GM19193 (cell line): ENCODE measurements around the gene LMBR1.

ENCODE experiments used
- POLR2A ChIP-seq: IDR thresholded peaks from 4 replicates; pipeline ENCODE4 v1.6.1; 2011; ENCODE audit not compliant: insufficient read depth, insufficient read length; ENCODE audit errors: extremely low read depth

Gene LMBR1

DNA sequence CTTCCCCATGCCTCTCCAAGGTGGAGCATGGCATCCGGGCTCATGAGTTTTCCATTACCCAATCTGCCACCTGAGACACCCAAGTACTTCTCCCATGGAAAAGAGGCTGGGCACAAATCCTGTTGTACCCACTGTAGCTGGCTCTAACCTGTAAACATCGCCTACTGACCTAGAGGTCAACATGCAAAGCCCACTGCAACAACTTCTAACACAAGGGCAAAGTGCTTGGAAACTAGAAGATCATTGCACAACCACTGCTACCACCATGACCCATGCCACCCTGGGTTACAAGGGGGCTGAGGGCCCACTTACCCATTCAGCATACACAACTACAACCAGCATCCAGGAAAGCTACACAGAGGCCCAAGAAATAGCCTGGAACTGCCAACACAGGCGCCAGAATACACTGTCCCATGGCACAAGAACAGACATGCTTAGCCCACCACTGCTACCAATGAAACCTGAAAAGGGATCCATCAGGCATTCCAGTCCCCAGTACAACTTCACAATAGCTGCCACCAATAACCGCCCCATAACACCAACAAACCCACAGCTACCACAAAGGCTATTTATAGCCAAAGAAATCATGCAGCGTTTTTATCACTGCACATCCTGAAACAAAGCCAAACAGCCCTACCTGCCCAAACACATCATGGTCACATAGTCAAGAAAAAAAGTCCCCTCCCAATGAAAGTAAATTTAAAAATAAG, 189.1 kb downstream of the LMBR1 start:
- TF ChIP-seq POLR2A = no peak

DNA sequence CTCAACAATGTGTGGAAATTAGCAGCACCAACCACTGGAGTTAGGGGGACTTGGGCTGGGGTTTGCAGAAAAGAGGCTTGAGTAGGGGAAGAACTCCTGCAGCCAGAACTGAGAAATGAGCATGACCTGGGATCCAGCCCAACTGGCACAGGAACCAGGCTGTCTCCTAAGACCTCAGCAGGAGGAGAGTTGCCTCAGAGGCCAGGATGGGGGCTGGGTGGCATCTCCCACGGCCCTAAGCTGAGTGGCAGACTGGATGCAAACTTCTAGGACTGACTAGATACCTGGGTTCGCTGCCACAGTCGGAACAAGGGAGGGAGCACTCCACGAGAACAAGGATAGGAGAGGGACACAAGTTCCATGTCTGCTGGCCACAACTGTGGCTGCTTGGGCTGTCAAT, 189.8 kb downstream of the LMBR1 start:
- TF ChIP-seq POLR2A = no peak

DNA sequence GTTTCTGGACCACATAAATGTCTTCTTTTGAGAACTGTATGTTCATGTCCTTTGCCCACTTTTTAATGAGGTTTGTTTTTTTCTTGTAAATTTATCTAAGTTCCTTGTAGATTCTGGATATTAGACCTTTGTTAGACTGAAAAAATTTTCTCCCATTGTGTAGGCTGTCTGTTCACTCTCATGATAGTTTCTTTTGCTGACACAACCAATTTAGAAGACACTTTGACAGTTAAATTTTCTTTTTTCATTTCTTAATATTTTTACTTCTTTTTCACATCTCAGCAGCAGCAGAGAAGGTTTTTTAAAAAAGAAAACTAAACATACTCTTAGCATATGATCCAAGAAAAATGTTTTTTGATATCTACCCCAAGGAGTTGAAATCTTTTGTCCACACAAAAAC, 190.6 kb downstream of the LMBR1 start:
- TF ChIP-seq POLR2A = no peak

DNA sequence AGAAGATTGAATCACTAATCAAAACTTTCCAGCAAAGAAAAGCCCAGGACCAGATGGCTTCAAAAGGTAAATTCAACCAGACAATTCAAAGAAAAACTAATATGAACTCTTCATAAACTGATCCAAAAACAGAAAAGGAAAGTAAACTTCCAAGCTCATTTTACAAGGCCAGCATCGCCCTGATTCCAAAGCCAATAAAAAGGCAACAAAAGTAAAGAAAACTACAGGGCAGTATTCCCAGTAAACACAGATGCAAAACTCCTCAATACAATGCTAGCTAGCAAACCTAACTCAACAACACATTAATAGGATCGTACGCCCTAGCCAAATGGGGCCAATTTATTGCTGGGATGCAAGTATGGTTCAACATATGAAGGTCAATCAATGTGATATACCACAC, 199.4 kb downstream of the LMBR1 start:
- TF ChIP-seq POLR2A = no peak

DNA sequence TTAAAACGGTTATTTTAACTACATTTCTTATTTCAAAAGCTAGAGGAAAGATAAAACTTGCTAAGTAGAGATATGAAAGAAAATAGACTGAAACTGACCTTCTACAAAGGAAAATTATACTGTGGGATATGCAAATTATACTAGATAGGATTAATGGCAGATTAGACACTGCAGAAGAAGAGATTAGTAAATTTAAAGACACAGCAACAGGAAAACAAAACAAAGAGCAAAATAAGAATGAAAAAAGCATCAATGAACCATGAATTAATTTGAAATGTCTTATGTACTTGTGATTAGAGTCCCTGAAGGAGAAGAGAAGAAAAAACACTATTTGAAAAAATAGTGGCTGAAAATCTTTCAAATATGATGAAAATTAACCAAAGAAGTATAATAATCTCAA, 200.1 kb downstream of the LMBR1 start:
- no peak for TF ChIP-seq POLR2A

DNA sequence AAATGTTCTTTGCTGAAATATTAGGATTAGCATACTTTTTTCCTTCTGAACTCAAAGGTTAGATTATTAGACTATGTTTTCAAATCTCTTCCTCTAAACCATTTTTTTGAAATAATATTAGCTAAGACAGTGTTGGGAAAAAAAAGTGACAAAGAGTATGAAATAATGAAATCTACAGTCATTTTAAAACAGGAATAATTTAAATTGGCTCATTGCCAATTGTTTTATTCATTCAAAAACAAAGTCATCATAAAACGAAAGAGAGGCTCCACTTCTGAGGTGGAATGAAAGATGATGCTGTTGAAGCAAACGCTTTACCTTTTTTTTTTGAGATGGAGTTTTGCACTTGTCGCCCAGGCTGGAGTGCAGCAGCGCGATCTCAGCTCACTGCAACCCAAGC, 201.2 kb downstream of the LMBR1 start:
- no peak for TF ChIP-seq POLR2A

DNA sequence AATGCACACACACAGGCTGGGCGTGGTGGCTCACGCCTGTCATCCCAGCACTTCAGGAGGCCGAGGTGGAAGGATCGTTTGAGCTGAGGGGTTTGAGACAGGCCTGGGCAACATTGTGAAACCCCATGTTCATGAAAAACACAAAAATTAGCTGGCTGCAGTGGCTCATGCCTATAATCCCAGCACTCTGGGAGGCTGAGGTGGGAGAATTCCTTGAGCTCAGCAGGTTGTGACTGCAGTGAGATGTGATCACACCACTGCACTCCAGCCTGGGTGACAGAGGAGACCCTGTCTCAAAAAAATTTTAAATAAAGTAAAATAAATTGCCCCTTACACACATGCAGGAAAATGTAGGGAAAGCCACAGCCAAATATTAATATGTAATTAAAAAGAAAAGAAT, 208.3 kb downstream of the LMBR1 start:
- no peak for TF ChIP-seq POLR2A

DNA sequence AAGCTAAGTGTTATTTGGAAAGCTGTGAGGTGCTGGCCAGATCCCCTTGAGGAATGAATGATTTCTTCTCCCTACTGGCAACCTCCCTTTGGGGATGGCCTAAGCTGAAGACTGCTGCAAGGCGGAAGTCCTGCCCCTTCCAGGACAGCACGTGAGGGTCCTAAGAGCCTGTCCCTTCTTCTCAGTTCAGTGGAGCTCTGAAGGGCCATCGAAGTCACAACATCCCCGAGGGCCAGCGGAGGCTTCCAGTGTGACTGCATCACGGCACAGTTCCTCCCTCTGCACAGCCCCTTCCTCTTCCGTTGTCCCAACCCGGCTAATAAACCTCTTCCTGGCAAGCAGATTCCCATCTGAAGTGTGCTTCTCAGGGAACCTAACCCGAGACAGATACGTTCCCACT, 208.7 kb downstream of the LMBR1 start:
- TF ChIP-seq POLR2A = no peak

DNA sequence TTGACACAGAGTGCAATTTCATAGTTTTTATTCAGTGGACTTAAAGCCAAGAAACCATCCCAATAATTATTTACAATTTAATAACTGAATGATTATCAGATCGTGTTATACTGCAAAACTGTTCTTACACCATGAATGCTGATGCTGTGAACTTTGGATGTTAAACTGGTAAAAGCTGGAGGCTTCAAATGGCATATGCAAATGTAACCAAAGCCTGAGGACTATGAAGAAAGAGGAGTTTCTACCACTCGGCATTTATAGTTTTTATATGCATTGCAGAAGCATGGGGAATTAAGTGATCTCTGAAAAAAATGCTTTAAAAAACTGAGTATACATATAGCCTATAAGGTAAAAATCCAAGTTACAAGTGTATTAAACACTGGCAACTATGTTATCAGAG, 210.1 kb downstream of the LMBR1 start:
- TF ChIP-seq POLR2A = no peak

DNA sequence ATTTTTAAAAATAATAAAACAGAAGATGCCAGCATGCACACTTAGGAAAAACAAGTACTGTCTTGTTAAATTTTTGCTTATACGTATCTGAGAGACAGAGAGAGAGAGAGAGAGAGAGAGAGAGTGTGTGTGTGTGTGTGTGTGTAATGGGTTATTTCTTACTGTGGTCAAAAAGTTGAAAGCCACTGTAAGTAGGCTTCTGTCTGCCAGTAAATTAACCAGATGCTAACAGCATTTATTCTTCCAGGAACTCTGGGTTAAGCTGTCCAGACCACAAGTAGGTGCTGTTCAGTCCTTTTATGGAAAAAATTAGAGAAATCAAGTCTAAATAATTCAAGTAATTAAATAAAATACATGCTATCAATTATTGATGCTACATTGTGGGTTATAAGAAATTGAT, 212.7 kb downstream of the LMBR1 start:
- TF ChIP-seq POLR2A = no peak

DNA sequence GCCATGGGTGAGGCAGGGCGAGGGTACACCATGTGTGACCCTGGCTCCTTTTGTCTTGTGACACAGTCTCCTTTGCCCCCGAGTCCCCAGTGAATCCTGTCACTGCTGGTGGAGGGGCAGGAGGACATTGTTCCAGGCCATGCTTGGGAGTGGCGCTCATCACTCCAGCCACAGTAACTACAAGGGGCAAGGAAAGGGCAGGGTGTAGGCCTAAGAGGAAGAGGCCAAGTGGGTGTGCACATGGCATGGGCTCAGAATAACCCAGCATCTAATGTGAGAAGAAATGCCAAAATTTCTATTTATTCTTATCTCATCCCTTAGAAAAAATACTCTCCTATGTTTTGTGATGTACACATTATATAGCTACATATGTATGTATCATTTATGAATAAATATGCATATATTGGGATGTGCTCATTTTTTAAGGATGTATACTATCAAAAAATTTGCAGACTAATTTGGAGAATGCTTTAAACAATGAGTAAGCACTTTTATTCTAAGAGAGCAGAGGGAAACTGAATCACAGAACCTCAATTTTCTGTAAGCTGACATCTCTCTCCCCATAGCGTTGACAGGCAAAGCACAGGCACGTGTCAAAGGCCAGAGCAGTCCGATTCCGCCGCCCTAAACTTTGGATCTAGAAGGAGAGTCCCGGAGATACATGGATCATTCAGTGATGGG, 215.5 kb downstream of the LMBR1 start:
- TF ChIP-seq POLR2A = no peak

DNA sequence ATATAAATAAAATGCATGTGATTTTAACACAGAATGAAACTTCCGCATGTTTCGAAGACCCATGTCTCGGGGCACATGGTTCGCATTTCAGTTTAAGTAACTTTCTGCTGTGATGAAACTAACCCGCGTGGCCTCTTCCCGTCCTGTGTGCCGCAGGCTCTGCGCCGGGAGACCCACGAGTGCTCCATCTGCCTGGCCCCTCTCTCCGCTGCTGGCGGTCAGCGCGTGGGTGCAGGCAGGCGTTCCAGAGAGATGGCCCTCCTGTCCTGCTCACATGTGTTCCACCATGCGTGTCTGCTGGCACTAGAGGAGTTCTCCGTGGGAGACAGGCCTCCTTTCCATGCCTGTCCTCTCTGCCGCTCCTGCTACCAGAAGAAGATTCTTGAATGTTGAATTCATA, 216.7 kb downstream of the LMBR1 start:
- no peak for TF ChIP-seq POLR2A

DNA sequence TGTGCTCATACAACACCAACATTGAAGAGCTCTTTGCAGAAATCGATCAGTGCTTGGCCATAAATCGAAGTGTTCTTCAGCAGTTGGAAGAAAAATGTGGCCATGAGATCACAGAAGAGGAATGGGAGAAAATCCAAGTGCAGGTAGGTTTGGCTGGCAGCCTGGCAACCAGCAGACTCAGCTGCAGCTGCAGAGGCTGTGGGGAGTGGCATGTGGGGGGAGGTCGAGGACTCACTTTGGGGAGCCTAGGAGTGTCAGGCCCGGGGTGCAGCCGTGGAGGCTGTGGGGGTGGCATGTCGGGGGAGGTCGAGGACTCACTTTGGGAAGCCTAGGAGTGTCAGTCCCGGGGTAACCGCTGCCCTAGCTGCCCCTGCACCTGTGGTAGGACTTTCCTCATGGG, 217.3 kb downstream of the LMBR1 start:
- TF ChIP-seq POLR2A = no peak

DNA sequence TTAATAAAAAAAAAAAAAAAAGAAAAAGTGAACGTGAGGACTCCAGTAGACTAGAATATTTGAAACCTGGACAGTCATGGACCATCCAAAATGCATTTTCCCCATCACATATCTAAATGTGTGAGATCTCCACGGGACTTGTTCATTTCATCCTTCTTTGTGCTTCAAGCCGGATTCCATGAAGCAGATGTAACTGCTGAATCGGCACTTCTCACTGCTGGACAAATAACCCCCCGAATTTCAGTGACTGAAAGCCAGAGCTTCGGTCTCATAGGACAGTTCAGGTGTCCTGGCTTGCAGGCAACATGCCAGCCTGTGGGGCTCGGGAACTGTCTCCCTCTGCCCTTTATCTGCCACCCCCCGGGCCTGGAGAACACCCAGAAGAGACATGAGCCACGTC, 219.1 kb downstream of the LMBR1 start:
- TF ChIP-seq POLR2A = no peak

DNA sequence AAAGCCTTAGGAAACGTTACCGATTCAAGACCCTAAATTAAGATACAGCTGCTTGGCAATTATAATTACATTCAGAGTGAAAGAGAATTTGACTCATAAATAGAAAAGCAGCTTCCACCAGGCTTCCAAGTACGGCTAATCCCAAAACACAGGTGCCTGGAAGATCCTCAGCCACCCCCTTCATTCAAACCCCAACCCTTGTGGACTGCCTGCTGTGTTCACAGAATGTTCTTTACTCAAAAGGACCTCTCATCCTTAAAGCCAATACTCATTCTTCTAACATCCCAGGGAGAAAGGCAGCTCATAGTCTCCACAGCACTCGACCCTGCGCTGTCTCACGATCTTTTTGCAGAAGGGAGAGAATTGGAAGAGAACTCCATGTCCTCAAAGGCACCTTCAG, 219.5 kb downstream of the LMBR1 start:
- no peak for TF ChIP-seq POLR2A

DNA sequence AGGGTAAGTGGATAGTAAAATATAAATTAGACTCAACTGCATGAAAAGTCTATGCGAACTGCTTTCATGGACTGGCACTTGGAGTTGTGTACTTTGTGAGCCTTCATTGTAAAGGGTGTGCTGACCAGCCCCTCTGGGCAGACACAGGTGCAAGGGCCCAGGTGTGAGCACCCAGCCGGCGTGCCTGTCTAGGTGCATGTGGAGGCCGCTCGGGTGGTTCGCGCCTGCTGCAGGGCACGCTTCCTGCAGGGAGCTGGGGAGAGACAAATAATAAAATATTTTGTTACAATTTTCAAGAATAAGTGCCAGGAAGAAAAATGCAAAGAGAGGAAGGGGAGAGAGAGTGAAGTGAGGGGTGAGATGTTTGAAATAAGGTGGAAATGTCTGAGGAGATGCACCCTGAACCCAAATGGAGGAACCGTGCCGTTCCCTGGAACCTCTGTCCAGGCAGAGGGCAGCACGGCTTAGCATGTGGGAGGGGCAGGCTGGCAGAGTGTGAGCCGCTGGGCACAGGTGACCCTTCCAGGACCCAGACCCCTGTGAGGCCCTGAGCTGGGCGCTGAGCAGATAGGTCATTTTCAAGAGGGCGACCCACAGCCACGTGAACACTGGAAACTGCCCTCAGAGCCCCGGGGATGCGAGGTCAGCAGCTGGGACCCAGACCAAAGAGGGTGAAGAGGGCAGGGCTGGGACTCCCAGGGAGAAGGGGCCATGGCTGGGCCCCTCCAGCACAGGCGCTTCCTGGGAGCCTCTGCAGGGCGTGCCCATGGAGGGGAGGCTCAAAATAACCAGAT, 223.8 kb downstream of the LMBR1 start:
- no peak for TF ChIP-seq POLR2A
